ENCODE results near the gene ITM2C.

DNA sequence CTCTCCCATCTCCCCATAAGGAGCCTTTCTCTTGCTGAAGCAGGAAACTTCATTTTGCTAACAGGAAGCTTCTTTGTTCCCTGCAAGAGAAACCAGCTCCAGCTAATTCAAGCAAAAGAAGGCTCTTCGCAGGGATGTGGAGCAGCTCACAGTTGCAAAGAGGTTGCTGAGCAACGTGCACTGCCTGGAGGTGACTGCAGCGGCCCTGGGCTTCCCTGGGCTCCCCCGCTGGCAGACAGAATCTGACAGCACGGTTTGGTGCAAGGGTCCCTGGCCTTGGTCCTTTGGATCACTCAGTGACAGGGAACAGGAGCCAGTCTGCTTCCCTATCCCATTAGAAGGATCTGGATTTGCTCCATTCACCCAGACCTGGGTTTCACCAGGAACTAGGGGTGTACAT is 34.5 kb downstream of the ITM2C start:
- TF ChIP-seq POLR2A (IDR thresholded peaks at IDR 0.05; ENCODE audit: low read length) (no peak), GATA1 (IDR thresholded peaks at IDR 0.05; ENCODE audit: low read depth, low read length) (no peak)

Measured in erythroblast (primary cell).